ENCODE results near the gene HNRNPLL. TPM values are rescaled to one million over a fixed set of nuclear protein-coding genes. Genes with fewer than 3 reads are reported as not detected.

Gene HNRNPLL
- total RNA-seq, 1 donor from 2014 or later = 79.8 TPM

GRCh38 chr2:38551171-38551570 is 51.6 kb downstream of the HNRNPLL start:
- no peak overlapping the region for H3K27ac Mint-ChIP-seq (ENCODE audit: unreplicated experiment)
- peaks cover 10% of the 10 kb centered on the region for H3K4me1 Mint-ChIP-seq (ENCODE audit: low read depth, unreplicated experiment)
- DNase-seq = no peak
- H3K4me3 Mint-ChIP-seq (ENCODE audit: unreplicated experiment) = no peak overlapping the region
- no peak for TF ChIP-seq CTCF (IDR thresholded peaks at IDR 0.05; ENCODE audit: partially characterized antibody, unreplicated experiment)
- H3K9me3 Mint-ChIP-seq (ENCODE audit: unreplicated experiment) = no peaks in the 10 kb centered on the region
- H3K27me3 Mint-ChIP-seq (ENCODE audit: unreplicated experiment) = peaks cover 2% of the 10 kb centered on the region
- H3K36me3 Mint-ChIP-seq (ENCODE audit: unreplicated experiment) = no peaks in the 10 kb centered on the region

- DNase-seq = no peak
- no peak for TF ChIP-seq CTCF (IDR thresholded peaks at IDR 0.05; ENCODE audit: partially characterized antibody, unreplicated experiment)
- Mint-ChIP-seq H3K36me3 (ENCODE audit: unreplicated experiment) (no peaks in the 10 kb centered on the region), H3K27me3 (ENCODE audit: unreplicated experiment) (peaks cover 2% of the 10 kb centered on the region), H3K9me3 (ENCODE audit: unreplicated experiment) (no peaks in the 10 kb centered on the region), H3K27ac (ENCODE audit: unreplicated experiment) (no peak overlapping the region), H3K4me3 (ENCODE audit: unreplicated experiment) (no peak overlapping the region), H3K4me1 (ENCODE audit: low read depth, unreplicated experiment) (peaks cover 10% of the 10 kb centered on the region)
Measured at GRCh38 chr2:38549851-38550250, 52.9 kb downstream of the HNRNPLL start.

GRCh38 chr2:38549071-38549704 is 53.5 kb downstream of the HNRNPLL start:
- Mint-ChIP-seq H3K9me3 (ENCODE audit: unreplicated experiment) (no peaks in the 10 kb centered on the region), H3K4me1 (ENCODE audit: low read depth, unreplicated experiment) (peaks cover 10% of the 10 kb centered on the region), H3K27me3 (ENCODE audit: unreplicated experiment) (no peaks in the 10 kb centered on the region), H3K4me3 (ENCODE audit: unreplicated experiment) (no peak overlapping the region), H3K36me3 (ENCODE audit: unreplicated experiment) (no peaks in the 10 kb centered on the region), H3K27ac (ENCODE audit: unreplicated experiment) (no peak overlapping the region)
- no peak for TF ChIP-seq CTCF (IDR thresholded peaks at IDR 0.05; ENCODE audit: partially characterized antibody, unreplicated experiment)
- no peak for DNase-seq

GRCh38 chr2:38547791-38548190 is 54.9 kb downstream of the HNRNPLL start:
- TF ChIP-seq CTCF (IDR thresholded peaks at IDR 0.05; ENCODE audit: partially characterized antibody, unreplicated experiment) = no peak
- H3K36me3 Mint-ChIP-seq (ENCODE audit: unreplicated experiment) = no peaks in the 10 kb centered on the region
- H3K9me3 Mint-ChIP-seq (ENCODE audit: unreplicated experiment) = no peaks in the 10 kb centered on the region
- no peak overlapping the region for H3K4me3 Mint-ChIP-seq (ENCODE audit: unreplicated experiment)
- H3K27me3 Mint-ChIP-seq (ENCODE audit: unreplicated experiment) = no peaks in the 10 kb centered on the region
- DNase-seq = no peak
- H3K4me1 Mint-ChIP-seq (ENCODE audit: low read depth, unreplicated experiment) = peaks cover 10% of the 10 kb centered on the region
- H3K27ac Mint-ChIP-seq (ENCODE audit: unreplicated experiment) = no peak overlapping the region

- Mint-ChIP-seq H3K27me3 (ENCODE audit: unreplicated experiment) (no peaks in the 10 kb centered on the region), H3K4me3 (ENCODE audit: unreplicated experiment) (no peak overlapping the region), H3K27ac (ENCODE audit: unreplicated experiment) (no peak overlapping the region), H3K4me1 (ENCODE audit: low read depth, unreplicated experiment) (peaks cover 10% of the 10 kb centered on the region), H3K36me3 (ENCODE audit: unreplicated experiment) (no peaks in the 10 kb centered on the region), H3K9me3 (ENCODE audit: unreplicated experiment) (no peaks in the 10 kb centered on the region)
- no peak for TF ChIP-seq CTCF (IDR thresholded peaks at IDR 0.05; ENCODE audit: partially characterized antibody, unreplicated experiment)
- DNase-seq = no peak
Measured at GRCh38 chr2:38546585-38546984, 56.1 kb downstream of the HNRNPLL start.
